Upper lobe of left lung (tissue), 4 donors: ENCODE measurements around the gene PRAME.

ENCODE experiments used
- CTCF ChIP-seq, 6 experiments: fragments of 450-650 bp in 4 of 6; fragments of 200-600 bp in 2 of 6; sonication (generic) in 2 of 6; IDR thresholded peaks; one replicate each; pipeline ENCODE4 v1.5.1; 2016 to 2019; ENCODE audit warnings: antibody characterized with exemption in 6 of 6
- EP300 ChIP-seq, 4 donors: sonication (generic); formaldehyde crosslinking; IDR thresholded peaks; one replicate each; pipeline ENCODE4 v1.5.1; 2017; ENCODE audit warnings: antibody characterized with exemption in 4 of 4, control low read depth in 2 of 4
- POLR2A ChIP-seq, 4 donors: fragments of 450-650 bp; IDR thresholded peaks; one replicate each; pipeline ENCODE4 v1.5.1; 2016 to 2017; ENCODE audit warnings: antibody characterized with exemption in 4 of 4, mild to moderate bottlenecking in 2 of 4
- POLR2AphosphoS5 ChIP-seq, 2 donors: sonication (generic); formaldehyde crosslinking; IDR thresholded peaks; one replicate each; pipeline ENCODE4 v1.5.1; 2017; ENCODE audit warnings: antibody characterized with exemption in 2 of 2

DNA sequence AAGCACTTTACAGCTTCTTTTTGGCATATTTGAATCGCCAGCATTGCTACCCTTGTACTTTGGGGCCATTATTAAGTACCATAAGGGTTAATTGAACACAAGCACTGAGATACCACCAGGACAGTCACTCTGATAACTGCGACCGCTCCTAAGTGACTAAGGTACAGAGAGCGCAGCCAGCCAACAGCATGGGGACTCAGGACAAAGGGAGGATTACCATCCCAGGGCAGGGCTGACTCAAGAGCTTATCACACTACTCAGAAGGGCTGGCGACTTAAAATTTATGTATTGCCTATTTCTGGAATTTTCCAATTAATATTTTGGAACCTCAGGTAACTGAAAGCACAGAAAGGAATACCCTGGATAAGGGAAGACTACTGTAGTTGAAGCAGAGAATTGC is 39.5 kb downstream of the PRAME start:
- TF ChIP-seq POLR2A (IDR thresholded peaks at IDR 0.05), result no peak
- TF ChIP-seq CTCF (IDR thresholded peaks at IDR 0.05), result no peak
- no peak for TF ChIP-seq EP300 (IDR thresholded peaks at IDR 0.05)
- TF ChIP-seq POLR2AphosphoS5 (IDR thresholded peaks at IDR 0.05), result no peak
